HG03045 (cell line): ENCODE measurements around the gene RUNX1.

ENCODE experiments used
- ATAC-seq: cut with Tn5 transposase; IDR thresholded peaks from one replicate; pipeline ENCODE4 v1.9.1; 2021; ENCODE audit warnings: mild to moderate bottlenecking, moderate library complexity; ENCODE audit not compliant: unreplicated experiment

RUNX1 gene

GRCh38 chr21:34907461-34908418, 141.4 kb downstream of the RUNX1 start:
- ATAC-seq: no peak

- no peak for ATAC-seq
Measured at GRCh38 chr21:34906401-34906800, 142.7 kb downstream of the RUNX1 start.

GRCh38 chr21:34905218-34905537, 143.9 kb downstream of the RUNX1 start:
- no peak for ATAC-seq

GRCh38 chr21:34904526-34905217, 144.4 kb downstream of the RUNX1 start:
- no peak for ATAC-seq

- ATAC-seq: no peak
Measured at GRCh38 chr21:34900376-34900775, 148.7 kb downstream of the RUNX1 start.

GRCh38 chr21:34899760-34900159, 149.3 kb downstream of the RUNX1 start:
- ATAC-seq: no peak

GRCh38 chr21:34899302-34899701, 149.8 kb downstream of the RUNX1 start:
- ATAC-seq: no peak

- ATAC-seq: no peak
Measured at GRCh38 chr21:34897828-34898227, 151.3 kb downstream of the RUNX1 start.

- no peak for ATAC-seq
Measured at GRCh38 chr21:34894401-34894800, 154.7 kb downstream of the RUNX1 start.

GRCh38 chr21:34892209-34892608, 156.9 kb downstream of the RUNX1 start:
- ATAC-seq: no peak

- no peak for ATAC-seq
Measured at GRCh38 chr21:34891613-34891943, 157.5 kb downstream of the RUNX1 start.

- ATAC-seq: no peak
Measured at GRCh38 chr21:34890724-34891612, 158.1 kb downstream of the RUNX1 start.

- no peak for ATAC-seq
Measured at GRCh38 chr21:34890470-34890723, 158.7 kb downstream of the RUNX1 start.

GRCh38 chr21:34889676-34890469, 159.2 kb downstream of the RUNX1 start:
- ATAC-seq: peak; percentile 41

- peak; percentile 11 for ATAC-seq
Measured at GRCh38 chr21:34889320-34889675, 159.8 kb downstream of the RUNX1 start.

- ATAC-seq: peak; percentile 50
Measured at GRCh38 chr21:34888569-34889319, 160.4 kb downstream of the RUNX1 start.

GRCh38 chr21:34887725-34888568, 161.2 kb downstream of the RUNX1 start:
- ATAC-seq: peak; percentile 36

- ATAC-seq: no peak
Measured at GRCh38 chr21:34887105-34887442, 162.0 kb downstream of the RUNX1 start.
